H1 (cell line): ENCODE data around the gene KANSL1. TPM values are rescaled to one million over a fixed set of nuclear protein-coding genes. Genes with fewer than 3 reads are reported as not detected.

Experiments used
- CTCF ChIA-PET: fragments of 300-600 bp; sonication (Branson Sonifier 250); formaldehyde crosslinking; loops from one replicate; lab custom pipeline; 2021; ENCODE audit not compliant: partially characterized antibody; lab: Charles Lee
- POLR2A ChIA-PET: fragments of 300-600 bp; sonication (Branson Sonifier 250); formaldehyde crosslinking; loops from one replicate; lab custom pipeline; 2021; ENCODE audit warnings: inconsistent platforms; ENCODE audit not compliant: partially characterized antibody; lab: Charles Lee
- DNase-seq, 2 experiments: peaks; one replicate each; pipeline versions ENCODE4 v3.0.0 to v3.0.0-alpha.2; 2010 to 2022; ENCODE audit warnings: low spot score in 2 of 2, low read depth in 1 of 2, mixed read lengths in 1 of 2
- FAIRE-seq: peaks from 2 replicates; lab custom pipeline; 2011; peaks lifted over from hg19 to GRCh38; lab: Jason Lieb, UNC
- H2AFZ ChIP-seq: 2 replicates; pipeline ENCODE4 v1.8.1; 2012; ENCODE audit warnings: low read length, inconsistent platforms
- H2AK5ac ChIP-seq: 2 replicates; pipeline ENCODE4 v1.6.1; 2013; ENCODE audit warnings: low read depth, low read length
- H2BK120ac ChIP-seq: replicated peaks from 2 replicates; pipeline ENCODE3; 2013; ENCODE audit warnings: low read depth, low read length, inconsistent platforms
- H2BK12ac ChIP-seq: 2 replicates; pipeline ENCODE4 v1.6.1; 2013; ENCODE audit warnings: low read depth, low read length
- H2BK15ac ChIP-seq: 2 replicates; pipeline ENCODE4 v1.6.1; 2013; ENCODE audit warnings: low read length
- H2BK20ac ChIP-seq: 2 replicates; pipeline ENCODE4 v1.6.1; 2013; ENCODE audit warnings: low read length
- H2BK5ac ChIP-seq: 2 replicates; pipeline ENCODE4 v1.6.1; 2013; ENCODE audit warnings: low read depth, low read length
- H3K14ac ChIP-seq: 2 replicates; pipeline ENCODE4 v1.6.1; 2013; ENCODE audit warnings: inconsistent platforms; ENCODE audit not compliant: insufficient read length
- H3K18ac ChIP-seq: 2 replicates; pipeline ENCODE4 v1.6.1; 2013; ENCODE audit warnings: low read length; ENCODE audit errors: extremely low read depth
- H3K23ac ChIP-seq: 2 replicates; pipeline ENCODE4 v1.6.1; 2013; ENCODE audit warnings: inconsistent platforms; ENCODE audit not compliant: insufficient read length
- H3K23me2 ChIP-seq: 2 replicates; pipeline ENCODE4 v1.6.1; 2013; ENCODE audit warnings: low read depth, low read length
- H3K27ac ChIP-seq: 2 replicates; pipeline ENCODE4 v1.6.1; 2011; ENCODE audit warnings: low read depth, low read length, inconsistent platforms
- H3K27me3 ChIP-seq, 4 experiments: replicated peaks in 1 of 4; 1 replicate in 1 of 4; 2 replicates in 3 of 4; pipeline versions ENCODE4 v1.6.1 to v1.8.1; 2011 to 2013; ENCODE audit warnings: low read length in 3 of 4, mild to moderate bottlenecking in 3 of 4, inconsistent platforms in 2 of 4, mixed read lengths in 2 of 4, moderate library complexity in 1 of 4; ENCODE audit not compliant: control insufficient read depth in 3 of 4, insufficient read depth in 3 of 4; ENCODE audit errors: extremely low read depth in 1 of 4
- H3K36me3 ChIP-seq, 4 experiments: 2 replicates each; pipeline versions ENCODE4 v1.6.1 to v1.8.1; 2011 to 2013; ENCODE audit warnings: mild to moderate bottlenecking in 4 of 4, low read length in 3 of 4, moderate library complexity in 2 of 4, control low read depth in 1 of 4, inconsistent platforms in 1 of 4; ENCODE audit not compliant: insufficient read depth in 4 of 4, control insufficient read depth in 2 of 4
- H3K4ac ChIP-seq: replicated peaks from 2 replicates; pipeline ENCODE3; 2013; ENCODE audit warnings: low read length, low read depth, mixed read lengths, inconsistent platforms; ENCODE audit not compliant: insufficient read length
- H3K4me1 ChIP-seq, 4 experiments: replicated peaks in 1 of 4; 1 replicate in 1 of 4; 2 replicates in 3 of 4; pipeline versions ENCODE4 v1.6.1 to v1.8.1; 2011 to 2013; ENCODE audit warnings: low read length in 3 of 4, inconsistent platforms in 2 of 4, mixed read lengths in 1 of 4; ENCODE audit not compliant: insufficient read depth in 4 of 4, control insufficient read depth in 3 of 4
- H3K4me2 ChIP-seq, 2 experiments: 2 replicates each; pipeline versions ENCODE4 v1.6.1 to v1.8.1; 2011 to 2013; ENCODE audit warnings: low read depth in 2 of 2, low read length in 2 of 2, control low read depth in 1 of 2, inconsistent platforms in 1 of 2, mild to moderate bottlenecking in 1 of 2; ENCODE audit not compliant: insufficient read depth in 1 of 2
- H3K4me3 ChIP-seq, 4 experiments: fragments of 200-600, 300-600 bp in 1 of 4; sonication (generic), shearing (Covaris generic), sonication (Bioruptor Twin) in 1 of 4; 2 replicates each; pipeline versions ENCODE4 v1.5.1 to v1.8.1; 2011 to 2016; ENCODE audit warnings: low read length in 4 of 4, low read depth in 3 of 4, control low read depth in 2 of 4, inconsistent platforms in 2 of 4, mild to moderate bottlenecking in 2 of 4, mixed read lengths in 1 of 4, moderate library complexity in 1 of 4; ENCODE audit not compliant: insufficient read depth in 2 of 4; ENCODE audit errors: extremely low read depth in 1 of 4
- H3K56ac ChIP-seq: replicated peaks from 2 replicates; pipeline ENCODE3; 2013; ENCODE audit warnings: low read depth, mild to moderate bottlenecking, mixed read lengths, low read length, inconsistent platforms; ENCODE audit not compliant: insufficient read length
- H3K79me1 ChIP-seq: 2 replicates; pipeline ENCODE4 v1.6.1; 2013; ENCODE audit warnings: low read depth, low read length, control low read depth
- H3K79me2 ChIP-seq, 2 experiments: 2 replicates each; pipeline versions ENCODE4 v1.6.1 to v1.8.1; 2012 to 2013; ENCODE audit warnings: low read length in 2 of 2, mild to moderate bottlenecking in 2 of 2, inconsistent platforms in 1 of 2; ENCODE audit not compliant: insufficient read depth in 2 of 2, control insufficient read depth in 1 of 2
- H3K9ac ChIP-seq, 4 experiments: replicated peaks in 1 of 4; 1 replicate in 1 of 4; 2 replicates in 3 of 4; pipeline versions ENCODE4 v1.6.1 to v1.8.1; 2011 to 2013; ENCODE audit warnings: low read depth in 3 of 4, low read length in 3 of 4, control low read depth in 2 of 4, mild to moderate bottlenecking in 2 of 4, moderate library complexity in 2 of 4, inconsistent platforms in 1 of 4; ENCODE audit errors: extremely low read depth in 1 of 4
- H3K9me3 ChIP-seq, 2 experiments: 2 replicates each; pipeline versions ENCODE4 v1.6.1 to v1.8.1; 2012 to 2013; ENCODE audit warnings: mild to moderate bottlenecking in 2 of 2, moderate library complexity in 2 of 2, control low read depth in 1 of 2, inconsistent platforms in 1 of 2, low read depth in 1 of 2, low read length in 1 of 2, mixed read lengths in 1 of 2; ENCODE audit not compliant: insufficient read depth in 2 of 2
- H4K20me1 ChIP-seq, 2 experiments: replicated peaks in 1 of 2; 2 replicates each; pipeline versions ENCODE3 to v1.8.1; 2011 to 2013; ENCODE audit warnings: inconsistent platforms in 2 of 2, low read length in 2 of 2, mild to moderate bottlenecking in 1 of 2; ENCODE audit not compliant: insufficient read depth in 2 of 2, control insufficient read depth in 1 of 2
- H4K5ac ChIP-seq: 2 replicates; pipeline ENCODE4 v1.6.1; 2013; ENCODE audit warnings: low read length, low read depth, mixed read lengths, inconsistent platforms; ENCODE audit not compliant: insufficient read length
- H4K8ac ChIP-seq: 2 replicates; pipeline ENCODE4 v1.8.0; 2013; ENCODE audit warnings: mild to moderate bottlenecking, moderate library complexity, low read length, inconsistent platforms; ENCODE audit not compliant: insufficient read depth; ENCODE audit errors: extremely low read depth
- H4K91ac ChIP-seq: replicated peaks from 2 replicates; pipeline ENCODE3; 2013; ENCODE audit warnings: low read length, mixed read lengths, inconsistent platforms; ENCODE audit not compliant: insufficient read length
- CBX8 ChIP-seq: fragments of 300-800, 300-1000 bp; sonication (generic); IDR thresholded peaks from 2 replicates; pipeline ENCODE4 v1.7.1; 2016; ENCODE audit warnings: low read depth, low read length, borderline replicate concordance
- CHD1 ChIP-seq: IDR thresholded peaks from 2 replicates; pipeline ENCODE4 v1.6.1; 2012; ENCODE audit warnings: low read depth, low read length, improper control_type of control experiment
- EGR1 ChIP-seq: IDR thresholded peaks from 2 replicates; pipeline ENCODE4 v1.6.1; 2011; ENCODE audit warnings: low read depth, low read length, borderline replicate concordance
- POLR2A ChIP-seq, 2 experiments: IDR thresholded peaks; 1 replicate in 1 of 2; 2 replicates in 1 of 2; pipeline ENCODE4 v1.6.1; 2011; ENCODE audit warnings: low read depth in 2 of 2, low read length in 2 of 2, mild to moderate bottlenecking in 2 of 2; ENCODE audit errors: control extremely low read depth in 1 of 2
- SP2 ChIP-seq: IDR thresholded peaks from 2 replicates; pipeline ENCODE4 v1.6.1; 2012; ENCODE audit warnings: mild to moderate bottlenecking, low read length, inconsistent platforms
- ZNF274 ChIP-seq: IDR thresholded peaks from 2 replicates; pipeline ENCODE4 v1.7.0; 2012; ENCODE audit warnings: low read length, borderline replicate concordance; ENCODE audit errors: extremely low read depth
- WGBS, 2 experiments: shearing (Covaris generic) in 1 of 2; methylation state at CpG; one replicate each; pipeline versions ENCODE4 v1.1.6 to v1.1.7; 2013 to 2015; ENCODE audit warnings: low lambda C conversion rate in 2 of 2, mixed read lengths in 2 of 2, inconsistent platforms in 1 of 2, low coverage in 1 of 2, missing lambda C conversion rate in 1 of 2; ENCODE audit not compliant: insufficient replicate concordance in 2 of 2, insufficient coverage in 1 of 2, insufficient read length in 1 of 2; ENCODE audit errors: extremely low coverage in 1 of 2, missing lambda C conversion rate in 1 of 2; 5-methylcytosine and 5-hydroxymethylcytosine counted together
- polyA plus RNA-seq, 7 experiments: library from polyadenylated mRNA; depleted of rRNA in 3 of 7; stranded (reverse) in 5 of 7; unstranded in 2 of 7; fragments of >200 nt in 5 of 7; fragments of 200-250 nt in 2 of 7; gene quantifications; 1 replicate in 5 of 7; 2 replicates in 1 of 7; 4 replicates in 1 of 7; pipeline versions ENCODE4 v1.2.1 to v1.2.3, GENCODE V29; 2011 to 2013; ENCODE audit warnings: missing spikeins in 2 of 7, mixed read lengths in 2 of 7
- total RNA-seq: library from RNA; stranded (reverse); fragmentation: NEBNext Ultra II Directional; extraction: Animal tissue kit (Norgen Biotek cat#: 25700); gene quantifications from 2 replicates; pipeline ENCODE4 v1.2.1, GENCODE V29; 2021

The KANSL1 gene
- total and polyA plus RNA-seq, 2 of the 8 experiments (the other 6 are each of a cell fraction or from before 2014, with no cell fraction given) = 34.0 to 128 TPM

DNA sequence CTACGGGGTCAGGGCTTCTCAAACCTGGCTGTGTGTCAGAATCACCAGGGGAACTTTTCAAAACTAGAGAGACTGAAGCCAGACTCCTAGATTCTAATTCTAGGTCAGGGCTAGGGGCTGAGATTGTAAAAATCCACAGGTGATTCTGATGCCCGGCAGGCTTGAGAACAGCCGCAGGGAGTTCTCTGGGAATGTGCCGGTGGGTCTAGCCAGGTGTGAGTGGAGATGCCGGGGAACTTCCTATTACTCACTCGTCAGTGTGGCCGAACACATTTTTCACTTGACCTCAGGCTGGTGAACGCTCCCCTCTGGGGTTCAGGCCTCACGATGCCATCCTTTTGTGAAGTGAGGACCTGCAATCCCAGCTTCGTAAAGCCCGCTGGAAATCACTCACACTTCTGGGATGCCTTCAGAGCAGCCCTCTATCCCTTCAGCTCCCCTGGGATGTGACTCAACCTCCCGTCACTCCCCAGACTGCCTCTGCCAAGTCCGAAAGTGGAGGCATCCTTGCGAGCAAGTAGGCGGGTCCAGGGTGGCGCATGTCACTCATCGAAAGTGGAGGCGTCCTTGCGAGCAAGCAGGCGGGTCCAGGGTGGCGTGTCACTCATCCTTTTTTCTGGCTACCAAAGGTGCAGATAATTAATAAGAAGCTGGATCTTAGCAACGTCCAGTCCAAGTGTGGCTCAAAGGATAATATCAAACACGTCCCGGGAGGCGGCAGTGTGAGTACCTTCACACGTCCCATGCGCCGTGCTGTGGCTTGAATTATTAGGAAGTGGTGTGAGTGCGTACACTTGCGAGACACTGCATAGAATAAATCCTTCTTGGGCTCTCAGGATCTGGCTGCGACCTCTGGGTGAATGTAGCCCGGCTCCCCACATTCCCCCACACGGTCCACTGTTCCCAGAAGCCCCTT, 183.3 kb downstream of the KANSL1 start:
- Histone ChIP-seq H2BK5ac (no peak overlapping the region), H2BK15ac (no peak overlapping the region), H3K4ac (no peak overlapping the region), H2BK12ac (no peak overlapping the region), H3K36me3 (no peaks in the 10 kb centered on the region), H3K79me2 (no peaks in the 10 kb centered on the region), H3K4me3 (no peak overlapping the region), H3K4me1 (no peaks in the 10 kb centered on the region; a peak in 1 of 7 replicates), H3K4me2 (no peak overlapping the region), H3K23me2 (peaks cover 2% of the 10 kb centered on the region; the same call in 1 of the 2 replicates), H4K91ac (no peak overlapping the region), H4K8ac (no peak overlapping the region), H3K14ac (no peak overlapping the region), H3K79me1 (no peaks in the 10 kb centered on the region; the same call in 1 of the 2 replicates), H3K23ac (no peak overlapping the region), H2BK20ac (no peak overlapping the region), H4K20me1 (no peaks in the 10 kb centered on the region), H3K27ac (no peak overlapping the region), H3K9me3 (no peaks in the 10 kb centered on the region), H3K9ac (no peak overlapping the region), H2BK120ac (no peak overlapping the region), H4K5ac (no peak overlapping the region), H2AK5ac (no peak overlapping the region), H3K27me3 (no peaks in the 10 kb centered on the region), H2AFZ (no peak overlapping the region), H3K56ac (no peak overlapping the region), H3K18ac (no peak overlapping the region)
- DNase-seq = no peak
- POLR2A ChIA-PET = no interaction called here
- TF ChIP-seq EGR1 = no peak
- no peak for TF ChIP-seq CHD1
- TF ChIP-seq ZNF274 = no peak
- no peak for TF ChIP-seq POLR2A (IDR thresholded peaks at IDR 0.05; ENCODE audit: control extremely low read depth in 1 of 2, low read depth in 2 of 2, low read length in 2 of 2)
- no peak for TF ChIP-seq SP2
- no peak for TF ChIP-seq CBX8
- CTCF ChIA-PET = interaction anchor here (1.0 to 3.7 kb wide), 6 partner anchors 7 to 61 kb away, joined by 3 to 31 read pairs (median 4); no protein-coding TSS in a partner anchor
- 93% methylated on average over 32 of the region's 33 CpGs; no CpG with 5 or more reads in 1 of the 2 experiments for WGBS, 2 experiments
- FAIRE-seq = no peak
